Measurements from ENCODE around the gene EGFR.

Gene EGFR

GRCh38 chr7:55065511-55066229 lies 46.9 kb downstream of the EGFR start:
- DNase-seq, result no peak

- no peak for DNase-seq
These were observed 47.7 kb downstream of the EGFR start for GRCh38 chr7:55066524-55066923.

GRCh38 chr7:55066938-55067337 lies 48.1 kb downstream of the EGFR start:
- DNase-seq, result no peak

- DNase-seq, result no peak
These were observed 48.9 kb downstream of the EGFR start for GRCh38 chr7:55067748-55068147.

- DNase-seq, result no peak
These were observed 50.5 kb downstream of the EGFR start for GRCh38 chr7:55069271-55069792.

- DNase-seq, result no peak
These were observed 51.5 kb downstream of the EGFR start for GRCh38 chr7:55070271-55070743.

- DNase-seq, result no peak
These were observed 52.0 kb downstream of the EGFR start for GRCh38 chr7:55070854-55071253.

GRCh38 chr7:55071411-55072175 lies 52.8 kb downstream of the EGFR start:
- DNase-seq, result no peak

- DNase-seq, result no peak
These were observed 53.4 kb downstream of the EGFR start for GRCh38 chr7:55072251-55072650.

GRCh38 chr7:55073051-55073511 lies 54.3 kb downstream of the EGFR start:
- no peak for DNase-seq

- DNase-seq, result peak; percentile 5 to 8
These were observed 55.2 kb downstream of the EGFR start for GRCh38 chr7:55073976-55074528.

GRCh38 chr7:55075464-55076021 lies 56.7 kb downstream of the EGFR start:
- DNase-seq, result no peak

GRCh38 chr7:55077561-55078410 lies 59.0 kb downstream of the EGFR start:
- no peak for DNase-seq

- no peak for DNase-seq
These were observed 59.9 kb downstream of the EGFR start for GRCh38 chr7:55078465-55079372.

- no peak for DNase-seq
These were observed 61.3 kb downstream of the EGFR start for GRCh38 chr7:55080000-55080623.

GRCh38 chr7:55081068-55081467 lies 62.3 kb downstream of the EGFR start:
- no peak for DNase-seq

- DNase-seq, result no peak
These were observed 62.8 kb downstream of the EGFR start for GRCh38 chr7:55081472-55082227.

- no peak for DNase-seq
These were observed 63.4 kb downstream of the EGFR start for GRCh38 chr7:55082228-55082603.

- DNase-seq, result no peak
These were observed 64.4 kb downstream of the EGFR start for GRCh38 chr7:55083206-55083605.

GRCh38 chr7:55084307-55084706 lies 65.5 kb downstream of the EGFR start:
- no peak for DNase-seq
